ENCODE data around the gene USP28.
"Not testable (repeated sequence)": the region's sequence is repeated elsewhere in the genome, so short reads cannot be mapped to it uniquely, and the experiment has no call there.

Gene USP28

DNA sequence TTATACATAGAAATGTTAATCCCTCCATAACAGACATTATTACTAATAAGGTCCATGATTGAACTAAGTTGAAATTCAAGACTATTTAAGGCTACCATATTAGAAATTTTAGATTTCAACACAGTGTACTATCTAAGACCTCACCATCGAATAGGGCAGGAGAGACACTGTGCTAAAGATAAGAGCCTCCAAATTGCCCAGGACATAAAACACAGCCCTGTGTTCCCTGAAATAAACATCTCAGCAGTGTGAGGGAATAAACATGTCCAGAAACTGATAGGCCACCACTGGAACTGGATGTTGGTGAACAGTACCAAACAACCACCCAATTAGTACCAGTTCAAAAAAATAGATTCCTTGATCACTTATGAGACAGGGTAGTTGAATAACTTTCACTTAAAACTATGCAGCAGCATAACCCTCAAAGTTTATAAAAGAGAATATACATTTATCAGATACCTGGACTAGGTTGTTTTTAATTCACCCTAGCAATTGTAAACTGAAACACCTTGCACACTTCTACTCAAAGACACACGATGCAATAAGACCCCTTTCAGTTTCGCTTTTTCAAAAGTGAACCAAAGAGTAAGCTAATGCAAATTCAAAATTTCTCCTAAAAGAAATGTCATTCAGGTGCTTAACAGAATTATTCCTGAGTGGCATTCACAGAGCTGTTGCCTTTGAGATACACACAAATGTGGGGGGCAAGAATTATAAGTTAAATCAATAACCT is 34.3 kb downstream of the USP28 start:
- DNase-seq = no peak

DNA sequence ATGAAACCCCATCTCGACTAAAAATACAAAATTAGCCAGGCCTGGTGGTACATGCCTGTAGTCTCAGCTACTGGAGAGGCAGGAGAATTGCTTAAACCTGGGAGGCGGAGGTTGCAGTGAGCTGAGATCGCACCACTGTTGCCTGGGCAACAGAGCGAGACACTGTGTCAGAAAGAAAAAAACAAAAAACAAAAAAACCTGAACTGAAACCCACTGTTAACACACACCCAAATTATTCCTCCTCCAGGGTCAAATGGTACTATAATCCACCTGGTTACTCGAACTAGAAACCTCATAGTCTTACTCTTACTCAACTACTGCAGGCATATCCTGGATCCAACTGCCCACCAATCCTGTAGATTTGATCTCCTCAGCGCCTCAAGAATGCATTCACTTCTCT is 35.5 kb downstream of the USP28 start:
- DNase-seq = peak in 1 of 58 donors; percentile 2

DNA sequence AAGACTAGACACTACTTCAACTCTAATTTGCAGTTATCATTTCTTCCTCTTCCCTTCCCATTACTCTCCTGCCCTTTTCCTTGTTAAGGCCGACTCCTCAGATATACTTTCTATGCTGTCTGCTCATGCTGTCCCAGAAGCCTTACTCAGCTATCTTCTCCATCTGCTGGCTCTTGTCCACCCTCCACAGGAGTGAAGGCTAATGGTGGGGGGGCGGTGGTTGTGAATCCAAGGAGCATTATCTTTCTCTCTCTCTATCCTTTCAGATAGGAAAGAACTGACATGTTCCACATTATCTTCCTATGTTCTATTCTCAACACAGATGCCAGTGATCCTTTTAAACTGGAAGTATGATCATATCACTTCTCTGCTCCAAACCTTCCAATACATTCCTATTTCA is 37.4 kb downstream of the USP28 start:
- DNase-seq = no peak

- DNase-seq = no peak
Measured at GRCh38 chr11:113835306-113835705, 40.1 kb downstream of the USP28 start.

DNA sequence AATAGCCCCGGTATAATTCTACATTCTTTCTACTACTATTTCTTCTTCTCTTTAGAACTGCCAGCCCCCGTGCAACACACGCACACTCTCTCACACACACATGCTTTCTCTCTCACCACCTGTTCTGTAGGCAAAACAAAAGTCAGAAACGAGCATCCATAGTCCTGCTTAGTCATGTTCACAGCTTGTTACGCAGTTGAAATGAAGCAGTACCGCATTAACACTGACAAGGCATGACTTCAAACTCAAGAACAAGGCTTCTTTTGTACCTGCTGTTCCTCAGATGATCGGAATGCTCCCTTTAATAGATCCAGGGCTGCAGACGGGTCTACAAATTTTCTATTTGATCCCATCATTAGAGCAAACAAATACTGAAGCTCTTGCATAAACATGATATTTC is 42.2 kb downstream of the USP28 start:
- DNase-seq = peak in 4 of 58 donors; percentile 7 to 27 (median 10)

GRCh38 chr11:113831314-113831713 is 44.1 kb downstream of the USP28 start:
- DNase-seq = no peak

DNA sequence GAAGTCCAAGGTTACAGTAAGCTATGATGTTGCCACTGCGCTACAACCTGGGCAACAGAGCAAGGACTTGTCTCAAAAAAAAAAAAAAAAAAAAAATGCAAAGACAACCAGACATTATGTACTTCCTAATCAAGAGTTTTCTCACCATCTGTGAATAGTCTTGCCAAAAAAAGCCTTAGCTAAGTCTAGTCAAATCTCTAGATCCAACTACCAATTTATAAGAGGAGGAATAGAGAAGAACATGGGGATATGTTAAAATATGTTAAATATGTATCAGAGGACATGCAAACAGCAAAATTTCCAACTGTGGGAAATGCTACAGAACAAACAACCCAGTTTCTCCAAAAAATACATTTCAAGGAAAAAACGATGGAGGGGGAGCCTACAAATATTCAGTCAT is 45.6 kb downstream of the USP28 start:
- DNase-seq = no peak

DNA sequence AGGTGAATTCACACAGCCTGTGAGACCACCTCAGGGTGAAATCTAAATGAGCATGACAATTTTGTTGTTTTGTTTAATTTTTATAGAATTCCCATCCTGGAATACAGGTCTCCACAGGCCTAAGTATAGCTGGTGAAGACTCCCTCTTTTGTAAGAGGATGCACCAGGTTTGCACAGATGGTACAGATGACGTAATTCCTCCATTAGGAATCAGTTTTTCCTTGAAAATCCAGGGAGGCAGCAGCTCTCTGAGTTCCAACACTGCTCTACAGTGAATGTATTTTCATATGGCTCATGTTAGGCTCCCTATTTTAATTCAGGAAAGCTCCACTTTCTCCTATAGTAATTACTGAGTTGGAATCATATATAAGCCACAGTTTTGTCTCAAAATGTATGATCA is 47.2 kb downstream of the USP28 start:
- peak in 2 of 58 donors; percentile 10 to 72 for DNase-seq

DNA sequence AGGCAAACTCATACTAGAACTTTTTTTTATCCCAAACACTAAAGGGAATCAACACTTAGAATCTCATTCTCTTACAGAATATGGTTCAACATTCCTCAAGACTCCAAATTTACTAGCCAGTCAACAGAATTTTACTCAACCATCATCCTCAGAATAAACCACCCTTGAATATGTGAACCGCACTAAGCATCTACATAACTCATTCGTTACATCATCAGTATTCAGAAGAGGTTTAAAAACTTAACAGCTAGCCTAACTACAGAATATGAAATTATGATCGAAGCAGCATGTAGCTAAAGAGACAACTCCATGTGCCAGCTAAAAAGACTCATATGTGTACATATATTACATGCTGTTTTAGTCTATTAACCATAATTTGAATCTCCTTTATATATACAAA is 47.9 kb downstream of the USP28 start:
- DNase-seq = no peak

DNA sequence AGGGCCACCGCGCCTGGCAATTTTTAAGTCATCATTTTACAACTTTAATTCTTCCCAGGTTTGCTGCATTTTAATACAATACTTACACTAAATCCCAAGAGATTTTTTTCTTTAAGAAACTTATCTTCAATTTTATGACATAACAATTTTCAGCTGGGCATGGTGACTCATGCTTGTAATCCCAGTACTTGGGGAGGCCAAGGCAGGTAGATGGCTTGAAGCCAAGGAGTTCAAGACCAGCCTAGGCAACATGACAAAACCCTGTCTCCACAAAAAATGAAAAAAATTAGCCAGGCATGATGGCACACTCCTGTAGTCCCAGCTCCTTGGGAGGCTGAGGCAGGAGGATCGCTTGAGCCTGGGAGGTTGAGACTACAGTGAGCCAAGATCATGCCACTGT is 56.9 kb downstream of the USP28 start:
- no peak for DNase-seq

DNA sequence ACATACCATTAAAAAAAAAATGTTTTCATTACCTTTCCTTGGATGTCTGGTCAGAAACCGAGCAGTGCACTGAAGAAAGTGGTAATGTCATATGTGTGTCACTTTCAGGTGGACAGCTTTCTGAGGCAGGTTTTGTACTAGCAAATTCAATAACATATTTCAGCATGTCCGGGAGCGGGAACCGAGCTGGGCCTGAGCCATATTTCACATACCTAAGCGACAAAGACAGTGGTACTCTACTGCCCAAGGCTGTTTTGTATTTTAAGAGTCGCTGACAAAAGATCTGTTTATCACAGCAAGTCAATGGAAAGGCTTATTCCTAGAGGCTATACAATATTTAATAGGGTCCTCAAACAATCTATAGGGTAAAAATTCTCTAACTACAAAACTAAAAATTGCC is 57.7 kb downstream of the USP28 start:
- DNase-seq = no peak

DNA sequence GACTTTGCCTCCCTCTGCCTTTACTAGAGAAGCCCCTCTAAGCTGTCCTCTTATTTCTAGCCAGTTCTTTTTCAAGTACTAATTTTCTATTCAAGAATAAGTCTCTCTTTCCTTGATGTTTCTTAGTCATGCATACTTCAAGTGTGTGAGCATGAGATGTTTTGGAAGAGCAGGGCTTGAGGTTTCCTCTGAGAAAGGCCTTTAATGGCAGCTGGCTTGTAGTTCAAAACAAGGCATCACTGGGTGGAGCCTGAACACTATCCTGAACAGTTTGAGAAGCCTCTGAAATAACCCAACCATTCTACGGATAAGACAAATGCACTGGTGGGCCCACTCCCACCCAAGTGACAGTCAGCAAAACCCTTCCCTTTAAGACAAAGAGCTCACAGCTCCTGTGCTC is 58.2 kb downstream of the USP28 start:
- no peak for DNase-seq

GRCh38 chr11:113814181-113814580 is 61.2 kb downstream of the USP28 start:
- no peak for DNase-seq

DNA sequence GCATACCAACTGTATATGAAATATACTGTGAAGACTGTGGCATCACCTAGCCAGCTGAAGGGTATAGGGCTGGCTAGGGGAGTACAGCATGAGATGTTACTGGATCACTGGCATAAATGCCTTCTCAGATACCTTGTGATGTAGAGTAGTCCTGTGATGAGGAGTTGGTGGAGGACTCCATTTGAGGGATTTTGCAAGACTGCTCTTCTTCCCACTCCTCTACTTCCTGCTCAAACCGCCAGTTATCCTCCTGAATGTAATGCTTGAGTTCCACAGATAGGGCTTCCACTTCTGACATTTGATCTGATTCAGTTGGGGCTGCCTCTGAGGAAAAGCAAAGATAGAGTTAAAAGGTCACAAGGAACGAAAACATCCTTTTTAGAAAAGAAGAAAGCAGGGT is 66.4 kb downstream of the USP28 start:
- no peak for DNase-seq

DNA sequence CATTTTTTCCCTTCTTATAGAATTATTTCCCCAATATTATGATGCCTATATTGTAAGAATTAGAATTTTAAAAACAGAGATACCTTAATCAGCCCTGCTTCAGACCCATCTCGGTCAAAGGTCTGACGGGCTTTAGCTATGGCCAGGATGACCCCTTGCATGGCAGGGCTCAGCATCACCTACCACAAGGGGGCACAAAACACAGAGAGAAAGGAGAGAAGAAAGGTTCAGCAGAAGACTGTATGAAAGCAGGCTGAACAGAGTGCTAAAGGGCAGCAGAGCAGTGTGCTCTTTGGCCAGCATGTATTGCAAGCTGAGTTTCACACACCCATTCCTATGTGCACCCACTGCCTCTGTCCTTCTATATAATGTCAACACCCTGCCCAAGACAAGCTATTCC is 69.0 kb downstream of the USP28 start:
- DNase-seq = no peak

DNA sequence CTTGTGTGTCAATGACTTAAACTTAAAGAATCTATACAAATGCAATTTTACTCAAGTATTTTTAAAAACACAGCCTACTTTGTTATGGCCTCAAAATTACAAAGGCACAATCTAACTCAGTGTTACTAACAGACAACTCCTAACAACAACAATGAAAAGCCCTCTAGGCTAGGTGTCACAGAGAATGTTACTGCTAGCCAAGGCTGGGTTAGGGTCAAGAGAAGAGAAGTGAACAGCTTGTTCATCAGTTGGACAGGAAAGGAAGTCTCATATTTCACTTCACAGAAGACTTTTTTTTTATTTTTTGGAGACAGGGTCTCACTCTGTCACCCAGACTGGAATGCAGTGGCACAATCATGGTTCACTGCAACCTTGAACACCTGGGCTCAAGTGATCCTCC is 69.7 kb downstream of the USP28 start:
- DNase-seq = no peak

- no peak for DNase-seq
Measured at GRCh38 chr11:113802621-113803020, 72.8 kb downstream of the USP28 start.

DNA sequence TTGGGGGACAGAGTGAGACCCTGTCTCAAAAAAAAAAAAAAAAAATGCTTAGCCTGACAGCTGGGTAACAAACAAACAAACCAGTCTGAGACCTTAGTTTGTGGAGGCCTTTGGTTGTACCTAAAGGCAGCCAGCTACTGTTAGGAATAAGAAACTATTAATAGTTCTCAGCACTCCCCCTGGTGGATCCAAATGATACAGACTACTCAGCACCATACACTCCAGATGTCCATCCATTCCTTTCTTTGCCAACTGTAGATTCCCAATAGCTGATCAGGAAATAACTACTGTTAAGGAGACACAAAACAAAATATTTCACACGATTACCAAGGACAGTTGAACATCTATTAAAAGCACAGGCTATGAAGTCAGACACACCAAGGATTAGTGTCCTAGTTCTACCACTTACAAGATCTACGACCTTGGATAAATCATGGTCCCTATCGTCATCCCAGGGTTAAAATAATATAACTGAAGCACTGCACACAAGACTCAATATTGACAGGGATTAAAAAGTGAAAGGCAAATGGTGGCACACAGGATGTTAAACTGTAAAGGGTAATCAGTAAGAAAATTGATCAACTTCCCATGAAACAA is 78.6 kb downstream of the USP28 start:
- peak in 12 of 58 donors; percentile 1 to 61 (median 18) for DNase-seq

DNA sequence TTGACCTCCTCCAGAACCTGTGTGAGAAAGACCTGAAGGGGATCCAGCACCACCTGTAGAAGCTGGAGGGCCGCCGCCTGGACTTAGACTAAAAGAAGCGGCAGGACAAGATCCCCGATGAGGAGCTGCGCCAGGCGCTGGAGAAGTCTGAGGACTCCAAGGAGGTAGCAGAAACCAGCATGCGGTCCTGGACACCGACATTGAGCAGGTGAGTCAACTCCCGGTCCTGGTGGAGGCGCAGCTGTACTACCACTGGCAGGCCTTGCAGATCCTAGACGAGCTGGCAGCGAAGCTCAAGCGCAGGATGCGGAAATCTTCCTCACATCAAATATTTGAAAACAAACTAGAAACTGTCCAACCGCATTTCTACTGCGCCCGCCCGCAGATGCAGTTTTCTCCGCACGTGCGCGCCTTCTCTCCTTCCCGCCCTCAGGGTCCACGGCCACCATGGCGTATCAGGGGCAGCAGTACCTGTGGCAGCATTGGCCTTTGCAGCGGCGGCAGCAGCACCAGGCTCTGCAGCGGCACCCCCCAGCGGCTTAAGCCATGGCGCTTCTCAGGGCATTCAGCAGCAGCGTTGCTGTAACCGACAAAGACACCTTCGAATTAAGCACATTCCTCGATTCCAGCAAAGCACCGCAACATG is 85.6 kb downstream of the USP28 start:
- no peak for DNase-seq

- DNase-seq = not testable (repeated sequence)
Measured at GRCh38 chr11:113789016-113789415, 86.4 kb downstream of the USP28 start.

- DNase-seq = no peak
Measured at GRCh38 chr11:113782134-113782533, 93.2 kb downstream of the USP28 start.

DNA sequence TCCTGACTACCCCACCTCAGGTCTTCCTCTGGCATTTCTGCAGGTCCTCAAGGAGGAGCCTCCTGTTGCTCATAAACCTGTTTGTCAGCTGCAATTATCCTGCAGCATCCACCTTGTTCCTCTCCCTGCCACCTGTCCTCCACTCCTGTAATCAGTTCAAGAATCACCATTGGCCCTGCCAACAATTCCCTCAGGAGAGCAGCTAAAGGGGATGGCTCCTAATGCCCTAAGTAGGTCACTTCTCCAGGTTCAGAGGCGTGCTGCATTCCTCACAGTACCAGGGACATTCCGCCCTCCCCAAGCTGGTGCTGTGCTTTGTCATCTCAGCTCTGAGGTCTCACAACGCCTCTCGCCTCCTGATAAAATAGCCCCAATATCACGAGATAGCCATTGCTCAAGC is 93.7 kb downstream of the USP28 start:
- DNase-seq = no peak

GRCh38 chr11:113779496-113779895 is 95.9 kb downstream of the USP28 start, which contains the start of gene CLDN25:
Gene CLDN25 (plus strand): TSS chr11:113779796. CDS start chr11:113779796, 0 bp downstream.
- no peak for DNase-seq

Data from anterior cingulate cortex (tissue), 58 donors.